SJCRH30 (cell line): ENCODE data around the gene MFSD11. TPM values are rescaled to one million over a fixed set of nuclear protein-coding genes. Genes with fewer than 3 reads are reported as not detected.

Source experiments
- total RNA-seq: library from RNA; depleted of rRNA; stranded (reverse); fragments of >200 nt; shearing (Covaris generic); gene quantifications from 2 replicates; pipeline ENCODE4 v1.2.3, GENCODE V29; 2014; rRNA removed

MFSD11 gene
- total RNA-seq, 1 experiment from 2014 or later = 40.4 TPM

Other genes with a start within 250 kb of the MFSD11 start
- 2.4 and 2.5 TPM in 2 replicates for gene RHBDF2, start 236.7 kb upstream of the MFSD11 start, total RNA-seq
- gene CYGB, start 200.4 kb upstream of the MFSD11 start, total RNA-seq = not detected in 2 replicates
- gene PRCD, start 198.1 kb upstream of the MFSD11 start, total RNA-seq = 2.1 and 3.4 TPM in 2 replicates
- 0.20 TPM in 1 of 2 replicates, not detected in the other for gene ST6GALNAC2, start 152.3 kb upstream of the MFSD11 start, total RNA-seq
- not detected in 2 replicates for gene ST6GALNAC1, start 94.4 kb upstream of the MFSD11 start, total RNA-seq
- gene MXRA7, start 27.2 kb upstream of the MFSD11 start, total RNA-seq = 245 and 247 TPM in 2 replicates
- gene JMJD6, start 11.5 kb upstream of the MFSD11 start, total RNA-seq = 36.4 and 39.8 TPM in 2 replicates
- gene METTL23, start 11.3 kb upstream of the MFSD11 start, total RNA-seq = 33.3 and 39.5 TPM in 2 replicates
- gene SRSF2, start 788 bp upstream of the MFSD11 start, total RNA-seq = 516 and 599 TPM in 2 replicates
- 0.35 and 1.2 TPM in 2 replicates for gene MGAT5B, start 130.3 kb downstream of the MFSD11 start, total RNA-seq